ENCODE results near the gene PRR12. TPM values are rescaled to one million over a fixed set of nuclear protein-coding genes. Genes with fewer than 3 reads are reported as not detected.
A peak's percentile ranks its signal among the peaks of the same experiment; 100 is the strongest.

The PRR12 gene
- total RNA-seq, 2 donors from 2014 or later, result 44.6 to 50.7 TPM

DNA sequence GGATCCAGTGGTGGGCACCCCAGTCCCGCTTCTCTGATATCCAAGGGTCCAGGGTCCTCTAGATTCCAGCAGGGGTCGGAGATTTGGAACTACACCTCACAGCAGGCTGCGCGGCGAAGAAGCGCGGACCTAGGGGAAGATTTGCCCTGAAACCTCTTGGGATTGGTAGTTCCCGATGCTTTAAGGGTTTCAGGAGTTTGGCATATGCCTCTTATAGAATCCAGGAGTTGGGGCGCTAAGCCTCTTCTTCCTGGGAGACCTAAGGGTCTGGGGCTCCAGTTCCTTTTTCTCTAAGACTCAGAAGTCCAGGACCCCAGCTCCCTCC is 75.1 kb downstream of the PRR12 start:
- Mint-ChIP-seq H3K4me1 (peaks cover 46% of the 10 kb centered on the region), H3K27ac (peak overlapping the region; percentile 100), H3K36me3 (ENCODE audit: low read depth) (peaks cover 10% of the 10 kb centered on the region), H3K27me3 (no peaks in the 10 kb centered on the region), H3K4me3 (peak overlapping the region; percentile 100)
- ATAC-seq (peak; percentile 8), DNase-seq (no peak)
- no peaks in the 10 kb centered on the region for H3K9me3 ChIP-seq (ENCODE audit: control insufficient read depth, low read length, poor library complexity, severe bottlenecking)

DNA sequence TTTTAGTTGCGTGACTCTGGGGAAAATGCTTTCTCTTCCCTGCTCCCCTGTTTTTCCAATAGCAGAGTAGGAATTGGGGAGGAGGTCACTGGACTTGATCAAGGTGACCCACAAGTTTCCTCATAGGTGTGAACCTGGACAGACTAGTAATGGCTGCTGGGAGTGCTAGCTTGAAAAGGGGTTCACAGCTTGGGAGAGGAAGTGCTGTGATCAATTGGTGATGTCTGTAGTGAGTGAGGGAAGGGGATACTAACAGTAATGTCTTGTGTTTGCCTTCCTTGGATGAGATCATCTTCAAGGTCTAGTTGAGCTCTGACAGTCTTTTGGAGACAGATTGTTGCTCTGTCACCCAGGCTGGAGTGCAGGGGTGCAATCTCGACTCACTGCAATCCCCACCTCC is 76.5 kb downstream of the PRR12 start:
- DNase-seq (no peak), ATAC-seq (no peak)
- Mint-ChIP-seq H3K27ac (no peak overlapping the region), H3K4me1 (peaks cover 52% of the 10 kb centered on the region), H3K27me3 (no peaks in the 10 kb centered on the region), H3K36me3 (ENCODE audit: low read depth) (peaks cover 10% of the 10 kb centered on the region), H3K4me3 (peak overlapping the region; percentile 33)
- H3K9me3 ChIP-seq (ENCODE audit: control insufficient read depth, low read length, poor library complexity, severe bottlenecking), result no peaks in the 10 kb centered on the region

- no peaks in the 10 kb centered on the region for H3K9me3 ChIP-seq (ENCODE audit: control insufficient read depth, low read length, poor library complexity, severe bottlenecking)
- Mint-ChIP-seq H3K4me1 (peaks cover 36% of the 10 kb centered on the region), H3K27me3 (no peaks in the 10 kb centered on the region), H3K36me3 (ENCODE audit: low read depth) (peaks cover 10% of the 10 kb centered on the region), H3K4me3 (no peak overlapping the region), H3K27ac (no peak overlapping the region)
- no peak for ATAC-seq
- no peak for DNase-seq
Measured at GRCh38 chr19:49669516-49669915, 78.5 kb downstream of the PRR12 start.

- DNase-seq (peak; percentile 60 to 71 (median 71)), ATAC-seq (no peak)
- H3K27me3 Mint-ChIP-seq, result no peaks in the 10 kb centered on the region
- peak overlapping the region; percentile 19 for H3K27ac Mint-ChIP-seq
- no peak overlapping the region for H3K4me3 Mint-ChIP-seq
- no peaks in the 10 kb centered on the region for H3K9me3 ChIP-seq (ENCODE audit: control insufficient read depth, low read length, poor library complexity, severe bottlenecking)
- peaks cover 23% of the 10 kb centered on the region for H3K4me1 Mint-ChIP-seq
- H3K36me3 Mint-ChIP-seq (ENCODE audit: low read depth), result peaks cover 2% of the 10 kb centered on the region
Measured at GRCh38 chr19:49672131-49672919, 81.3 kb downstream of the PRR12 start.

Other genes starting within 250 kb of the PRR12 start
- under 1 TPM in 1 of 2 donors, not detected in 1; 0.17 TPM for gene TEAD2, start 228.8 kb upstream of the PRR12 start, total RNA-seq
- not detected for gene DKKL1, start 227.3 kb upstream of the PRR12 start, total RNA-seq
- gene KASH5, start 202.9 kb upstream of the PRR12 start, total RNA-seq, result under 1 TPM in 1 of 2 donors, not detected in 1; 0.86 TPM
- gene PTH2, start 167.7 kb upstream of the PRR12 start, total RNA-seq, result not detected
- not detected for gene GFY, start 165.8 kb upstream of the PRR12 start, total RNA-seq
- gene SLC17A7, start 149.7 kb upstream of the PRR12 start, total RNA-seq, result not detected
- gene PIH1D1, start 139.4 kb upstream of the PRR12 start, total RNA-seq, result 100 to 1,000 TPM; 147 to 150 TPM
- gene ALDH16A1, start 138.0 kb upstream of the PRR12 start, total RNA-seq, result 10 to 100 TPM; 34.8 to 38.0 TPM
- 100 to 1,000 TPM; 349 to 455 TPM for gene FLT3LG, start 117.0 kb upstream of the PRR12 start, total RNA-seq
- 1,000 to 10,000 TPM; 5,253 to 5,291 TPM for gene RPL13A, start 103.6 kb upstream of the PRR12 start, total RNA-seq
- 1,000 to 10,000 TPM; 2,538 to 2,634 TPM for gene RPS11, start 94.7 kb upstream of the PRR12 start, total RNA-seq
- gene FCGRT, start 78.5 kb upstream of the PRR12 start, total RNA-seq, result 10 to 100 TPM; 18.7 to 24.6 TPM
- gene RCN3, start 63.2 kb upstream of the PRR12 start, total RNA-seq, result 1 to 10 TPM in 1 of 2 donors, under 1 TPM in 1; 0.97 to 1.3 TPM
- 100 to 1,000 TPM; 161 to 195 TPM for gene NOSIP, start 10.6 kb upstream of the PRR12 start, total RNA-seq
- gene PRRG2, start 9.9 kb upstream of the PRR12 start, total RNA-seq, result 1 to 10 TPM; 1.1 to 1.3 TPM
- 1 to 10 TPM; 6.6 to 9.1 TPM for gene RRAS, start 49.0 kb downstream of the PRR12 start, total RNA-seq
- 10 to 100 TPM; 34.1 to 36.3 TPM for gene SCAF1, start 51.0 kb downstream of the PRR12 start, total RNA-seq
- gene IRF3, start 74.7 kb downstream of the PRR12 start, total RNA-seq, result 100 to 1,000 TPM; 162 to 181 TPM
- gene BCL2L12, start 74.8 kb downstream of the PRR12 start, total RNA-seq, result 10 to 100 TPM; 10.2 to 15.6 TPM
- 10 to 100 TPM; 83.9 to 97.7 TPM for gene PRMT1, start 86.1 kb downstream of the PRR12 start, total RNA-seq
- 1 to 10 TPM; 2.8 to 2.9 TPM for gene ADM5, start 98.4 kb downstream of the PRR12 start, total RNA-seq
- gene CPT1C, start 99.9 kb downstream of the PRR12 start, total RNA-seq, result 1 to 10 TPM in 1 of 2 donors, under 1 TPM in 1; 0.31 to 1.0 TPM
- gene TSKS, start 172.1 kb downstream of the PRR12 start, total RNA-seq, result 1 to 10 TPM in 1 of 2 donors, under 1 TPM in 1; 0.87 to 1.9 TPM
- 10 to 100 TPM; 43.3 to 51.5 TPM for gene AP2A1, start 175.8 kb downstream of the PRR12 start, total RNA-seq
- gene FUZ, start 222.1 kb downstream of the PRR12 start, total RNA-seq, result 10 to 100 TPM; 29.4 to 30.7 TPM
- gene MED25, start 227.1 kb downstream of the PRR12 start, total RNA-seq, result 100 to 1,000 TPM in 1 of 2 donors, 10 to 100 TPM in 1; 94.8 to 108 TPM

Measured in T-helper 17 cell (primary cell).